IPS-NIHi7 (cell line): ENCODE data around the gene RNASEH2B.
A peak's percentile ranks its signal among the peaks of the same experiment; 100 is the strongest.

Source experiments
- DNase-seq: peaks from one replicate; pipeline ENCODE4 v3.0.0; 2012; ENCODE audit warnings: mixed read lengths; ENCODE audit errors: extremely low spot score

Gene RNASEH2B, protein sequence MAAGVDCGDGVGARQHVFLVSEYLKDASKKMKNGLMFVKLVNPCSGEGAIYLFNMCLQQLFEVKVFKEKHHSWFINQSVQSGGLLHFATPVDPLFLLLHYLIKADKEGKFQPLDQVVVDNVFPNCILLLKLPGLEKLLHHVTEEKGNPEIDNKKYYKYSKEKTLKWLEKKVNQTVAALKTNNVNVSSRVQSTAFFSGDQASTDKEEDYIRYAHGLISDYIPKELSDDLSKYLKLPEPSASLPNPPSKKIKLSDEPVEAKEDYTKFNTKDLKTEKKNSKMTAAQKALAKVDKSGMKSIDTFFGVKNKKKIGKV

DNA sequence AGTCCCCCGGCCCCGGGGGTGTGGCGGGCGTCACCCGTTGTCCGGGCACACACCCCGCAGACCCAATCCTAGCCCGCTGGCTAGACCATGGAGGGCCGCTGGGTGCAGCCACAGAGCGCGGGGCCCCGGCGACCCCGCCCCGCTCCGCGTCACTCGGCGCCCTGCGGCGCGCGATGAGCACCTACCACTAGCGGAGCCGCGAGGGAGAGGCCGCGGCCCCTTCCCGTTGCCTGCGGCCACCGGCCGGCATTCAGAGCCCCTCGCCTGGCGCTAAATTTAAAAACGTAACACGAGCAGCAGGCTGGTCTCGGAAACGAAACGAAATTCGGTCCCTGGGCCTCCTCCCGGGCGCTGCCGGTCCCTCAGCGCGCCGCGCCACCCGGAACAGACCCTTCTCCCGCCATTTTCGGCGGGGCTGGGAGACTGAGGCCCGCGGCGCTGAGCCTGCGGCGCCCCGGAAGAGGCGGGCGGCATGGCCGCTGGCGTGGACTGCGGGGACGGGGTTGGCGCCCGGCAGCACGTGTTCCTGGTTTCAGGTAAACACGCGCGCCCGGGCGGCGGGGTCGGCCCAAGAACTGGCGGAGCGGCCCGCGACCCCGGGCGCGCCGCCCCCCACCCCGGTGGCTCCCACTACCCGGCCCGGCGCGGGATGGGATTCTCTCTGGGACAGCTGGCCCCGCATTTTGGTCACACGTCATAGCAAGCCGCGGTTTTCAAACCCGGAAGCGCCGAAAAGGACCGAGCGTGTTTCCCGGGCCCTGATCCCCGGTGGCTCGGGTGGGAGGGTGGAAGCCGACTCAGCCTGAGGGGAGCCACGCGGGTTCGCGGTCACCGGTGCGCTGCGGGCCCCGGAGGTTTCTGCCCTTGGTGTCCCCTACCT is at the start of gene RNASEH2B:
TSS of gene RNASEH2B (plus strand) at position 187 of the 880 bp plus-strand sequence. CDS start at position 473, 286 bp downstream.
- DNase-seq: peak; percentile 70

DNA sequence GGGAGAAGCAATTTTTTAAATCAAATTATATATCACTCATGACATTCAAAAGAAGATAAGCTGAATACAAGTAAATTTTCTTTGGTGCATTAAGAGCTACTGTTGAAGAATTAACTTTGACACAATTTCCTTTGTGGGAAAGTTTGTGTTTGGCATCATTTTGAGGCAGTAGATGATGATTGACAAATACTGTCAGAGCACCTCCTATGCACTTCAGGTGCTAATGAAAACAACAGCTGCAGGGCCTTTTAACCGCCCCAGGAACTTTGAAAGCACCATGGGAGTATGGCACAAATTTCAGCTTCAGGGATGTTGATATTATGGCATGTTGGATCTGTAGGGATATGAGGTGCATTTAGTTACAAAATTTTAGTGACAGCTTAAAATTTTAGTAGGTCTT is 45.1 kb upstream of the RNASEH2B start:
- DNase-seq: no peak

DNA sequence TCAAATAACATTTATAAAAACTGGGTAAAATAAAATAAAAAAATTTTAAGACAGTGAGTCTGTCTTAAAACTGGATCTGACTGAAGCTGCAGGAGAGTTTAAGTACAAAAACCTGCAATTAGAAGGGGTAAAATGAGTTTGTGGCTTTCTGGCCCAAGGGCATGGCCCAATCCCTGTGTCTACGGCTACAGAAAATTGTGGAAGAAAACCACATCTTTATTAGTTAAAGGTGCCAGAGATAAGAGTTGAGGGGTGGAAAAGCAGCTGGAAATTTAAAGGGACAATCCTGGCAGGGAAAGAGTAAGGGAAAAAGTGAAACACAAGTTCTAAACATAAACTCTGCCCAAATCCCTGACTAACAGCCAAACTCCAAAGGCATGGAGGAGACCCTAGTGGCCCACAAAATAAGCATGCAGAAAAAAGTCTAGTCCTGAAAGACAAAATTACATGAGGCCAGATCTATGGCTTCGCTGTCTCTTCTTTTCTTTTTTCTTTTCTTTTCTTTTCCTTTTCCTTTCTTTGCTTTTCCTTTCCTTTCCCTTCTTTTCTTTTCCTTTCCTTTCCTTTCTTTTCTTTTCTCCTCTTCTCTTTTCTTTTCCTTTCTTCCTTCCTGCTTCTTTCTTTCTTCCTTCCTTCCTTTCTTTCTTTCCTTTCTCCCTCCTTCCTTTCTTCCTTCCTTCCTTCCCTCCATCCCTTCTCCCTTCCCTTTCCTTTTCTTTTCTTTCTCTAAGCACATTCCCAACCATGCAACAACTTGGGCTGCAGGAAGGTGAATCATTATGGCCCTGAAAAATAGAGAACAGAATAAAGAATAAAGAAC is 42.6 kb upstream of the RNASEH2B start:
- no peak for DNase-seq

DNA sequence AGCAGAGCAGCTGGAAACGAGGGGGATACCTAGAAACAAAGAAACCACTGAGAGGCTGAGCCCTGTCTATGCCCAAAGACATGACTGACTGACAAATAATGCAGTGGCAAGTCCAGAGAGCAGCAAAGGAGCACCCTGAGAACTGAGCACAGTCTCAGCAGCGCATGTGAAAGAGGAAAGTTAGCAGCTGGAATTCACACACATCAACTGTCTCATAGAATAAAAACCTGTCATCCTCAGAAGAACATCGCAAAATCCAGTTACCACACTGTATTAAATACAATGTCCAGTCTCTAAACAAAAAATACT is 42.0 kb upstream of the RNASEH2B start:
- no peak for DNase-seq

DNA sequence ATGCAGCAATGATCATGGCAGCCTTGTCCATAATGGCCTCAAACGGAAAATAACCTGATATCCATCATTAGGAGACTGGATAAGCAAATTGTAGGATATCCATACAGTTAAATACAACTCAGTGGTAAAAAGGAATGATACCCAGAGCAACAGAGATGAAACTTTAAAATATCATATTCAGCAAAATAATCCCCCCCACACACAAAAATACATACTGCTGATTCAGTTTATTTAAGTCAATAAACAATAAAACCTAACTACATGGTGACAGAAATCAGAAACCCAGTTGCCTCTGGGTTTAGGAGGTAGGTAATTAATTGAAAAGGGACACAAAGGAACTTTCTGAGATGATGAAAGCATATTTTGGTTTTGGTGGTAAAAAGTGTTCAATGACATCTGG is 38.2 kb upstream of the RNASEH2B start:
- DNase-seq: no peak

DNA sequence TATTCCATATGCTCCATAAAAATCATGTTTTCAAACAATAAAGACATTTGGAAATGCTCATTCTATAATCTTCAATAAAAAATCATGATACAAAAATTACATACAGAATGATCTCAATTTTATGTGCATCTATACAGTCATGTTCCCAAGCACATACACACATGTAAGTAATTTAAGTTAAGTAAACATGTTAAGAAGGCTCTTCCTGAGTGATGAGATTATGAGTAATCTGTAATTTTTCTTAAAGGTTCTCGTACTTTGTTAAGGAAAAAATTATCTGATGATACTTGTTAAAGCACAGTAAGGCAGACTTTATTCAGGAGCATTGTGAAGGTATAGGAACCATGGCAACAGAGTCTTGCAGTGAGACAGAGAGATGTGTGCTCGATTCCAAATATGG is 36.1 kb upstream of the RNASEH2B start:
- DNase-seq: no peak

DNA sequence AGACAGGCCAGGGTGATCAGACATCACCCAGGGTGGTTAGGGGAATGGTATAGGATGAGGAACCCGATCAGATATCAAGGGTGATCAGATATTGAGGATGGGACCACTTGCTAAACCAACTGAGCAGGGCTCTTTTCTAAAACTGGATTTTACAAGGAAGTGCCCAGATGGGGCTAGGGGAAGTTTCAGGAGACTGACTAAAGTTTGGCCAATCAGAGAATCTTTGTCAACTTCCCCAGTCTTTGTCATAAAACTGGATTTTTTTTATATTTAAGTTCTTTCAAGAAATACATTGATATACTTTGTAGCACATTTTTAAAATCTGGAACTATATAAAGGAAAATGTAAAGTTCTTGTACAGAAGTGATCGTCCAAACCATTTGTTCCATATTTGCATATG is 35.6 kb upstream of the RNASEH2B start:
- DNase-seq: no peak

DNA sequence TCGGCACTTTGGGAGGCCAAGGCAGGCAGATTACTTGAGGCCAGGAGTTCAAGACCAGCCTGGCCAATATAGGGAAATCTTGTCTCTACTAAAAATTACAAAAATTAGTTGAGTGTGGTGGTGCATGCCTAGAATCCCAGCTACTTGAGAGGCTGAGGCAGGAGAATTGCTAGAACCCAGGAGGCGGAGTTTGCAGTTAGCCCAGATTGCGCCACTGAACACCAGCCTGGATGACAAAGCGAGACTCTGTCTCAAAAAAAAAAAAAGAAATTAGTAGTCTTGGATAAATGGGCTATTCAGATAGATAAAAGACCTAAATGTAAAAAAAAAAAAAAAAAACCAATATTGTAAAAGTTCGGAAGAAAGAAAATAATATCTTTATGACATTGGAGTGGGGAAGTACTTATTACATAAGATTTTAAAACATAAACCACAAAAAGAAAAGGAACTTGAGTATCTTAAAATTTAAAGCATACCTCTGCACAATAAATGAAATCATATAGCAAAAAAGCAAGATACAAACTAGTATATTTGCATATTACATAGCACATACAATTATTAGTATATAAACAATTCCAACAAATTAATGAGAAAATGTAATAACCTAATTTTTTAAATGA is 26.7 kb upstream of the RNASEH2B start:
- DNase-seq: no peak

DNA sequence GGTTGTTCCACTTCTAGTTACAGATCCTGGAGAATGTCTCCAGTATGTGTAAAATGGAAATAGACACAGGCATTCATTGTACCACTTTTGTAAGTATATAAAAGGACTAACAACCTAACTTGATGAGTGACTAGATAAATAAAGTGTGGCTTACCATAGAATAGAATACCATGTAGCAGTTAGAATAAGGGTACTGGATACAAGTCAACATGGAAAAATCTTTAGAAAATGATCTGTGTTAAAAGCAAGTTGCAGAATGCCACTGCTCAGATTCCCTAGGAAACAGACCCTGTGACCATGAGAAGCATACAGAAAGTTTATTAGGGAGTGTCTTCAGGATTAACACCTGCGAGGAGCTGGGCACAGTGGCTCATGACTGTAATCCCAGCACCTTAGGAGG is 25.9 kb upstream of the RNASEH2B start:
- DNase-seq: no peak

DNA sequence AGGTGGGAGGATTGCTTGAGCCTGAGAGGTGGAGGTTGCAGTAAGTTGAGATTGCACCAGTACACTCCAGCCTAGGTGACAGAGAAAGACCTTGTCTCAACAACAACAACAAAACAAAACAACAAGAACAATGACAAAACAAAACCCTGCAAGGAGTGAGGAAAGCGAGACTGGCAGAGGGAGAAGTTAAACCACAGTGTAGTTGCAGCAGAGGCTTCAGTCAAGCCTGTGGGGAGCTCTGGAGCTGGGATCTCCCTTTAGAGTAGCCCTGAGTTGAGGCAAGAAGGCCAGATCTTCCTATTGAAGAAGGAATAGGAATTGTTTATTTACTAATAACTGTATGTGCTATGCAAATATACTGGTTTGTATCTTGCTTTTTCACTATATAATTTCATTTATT is 25.3 kb upstream of the RNASEH2B start:
- DNase-seq: no peak

DNA sequence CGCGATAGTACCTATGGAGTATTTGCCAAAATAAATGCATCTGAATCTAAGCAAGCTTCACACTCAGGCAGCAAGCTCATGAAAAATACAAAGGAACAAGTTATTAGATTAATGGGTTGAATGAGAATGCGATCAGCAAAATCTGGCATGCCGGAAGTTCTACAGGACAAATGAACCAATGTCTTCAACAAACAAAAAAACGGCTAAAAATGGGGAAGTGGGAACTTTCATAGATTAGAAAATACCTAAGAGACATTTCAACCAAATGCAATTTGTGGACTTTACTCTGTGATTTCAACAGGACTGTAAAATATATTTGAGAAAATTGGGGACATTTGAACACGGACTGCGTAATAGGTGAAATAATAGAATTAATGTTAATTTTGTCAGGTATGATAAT is 22.4 kb upstream of the RNASEH2B start:
- no peak for DNase-seq

DNA sequence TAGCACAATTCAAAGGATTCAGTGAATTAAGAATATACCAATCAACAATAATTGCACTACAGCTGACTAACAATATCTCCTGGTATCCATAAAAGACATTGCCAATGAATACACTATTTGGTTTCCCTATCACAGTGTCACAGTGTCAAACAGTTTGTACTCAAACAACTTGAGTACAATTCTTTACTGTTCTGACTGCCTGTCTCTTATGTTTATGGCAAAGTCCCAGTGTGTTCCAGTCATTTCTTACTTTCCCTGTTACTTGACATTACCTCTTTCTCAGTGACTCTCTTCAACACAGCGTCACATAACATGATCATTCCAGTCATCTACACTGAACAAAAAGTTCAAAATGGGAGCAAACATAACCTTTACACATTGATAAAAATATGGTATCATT is 21.2 kb upstream of the RNASEH2B start:
- no peak for DNase-seq

DNA sequence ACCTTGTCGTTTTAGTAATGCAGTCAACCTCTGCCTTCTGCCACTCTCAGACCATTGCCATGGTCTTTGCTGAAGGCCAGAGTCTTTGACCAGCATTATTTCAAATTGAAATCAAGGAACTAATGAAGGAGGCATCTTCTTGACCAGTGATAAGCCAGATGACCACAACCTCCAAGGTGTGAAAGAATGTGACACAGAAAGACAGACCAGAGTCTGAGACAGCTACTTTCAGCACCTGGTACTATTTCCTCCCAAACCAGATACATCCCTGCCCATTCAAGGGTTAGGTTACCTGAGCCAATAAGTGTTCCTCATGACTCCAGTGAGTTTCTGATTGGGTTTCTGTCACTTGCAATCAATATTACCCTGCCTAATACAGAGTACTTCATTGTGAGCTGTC is 20.3 kb upstream of the RNASEH2B start:
- no peak for DNase-seq

DNA sequence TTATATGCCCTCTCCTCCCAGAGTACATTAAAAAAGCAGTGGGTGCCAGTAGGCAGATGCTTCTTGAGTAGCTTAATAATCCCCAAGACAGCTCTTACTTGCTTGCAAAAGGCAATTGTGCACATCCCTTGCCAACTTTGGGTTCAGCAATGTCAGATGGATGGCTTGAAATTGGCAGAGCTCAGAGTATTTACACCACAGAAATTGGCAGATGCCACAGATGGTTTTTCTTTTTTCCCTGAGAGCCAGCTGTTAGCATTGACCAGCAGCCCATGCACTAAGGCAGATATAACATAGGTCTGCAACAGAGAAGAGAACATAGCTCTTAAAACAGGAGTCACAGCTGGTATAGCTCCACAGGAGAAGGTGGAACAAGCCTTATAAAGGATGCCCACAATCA is 18.4 kb upstream of the RNASEH2B start:
- no peak for DNase-seq

DNA sequence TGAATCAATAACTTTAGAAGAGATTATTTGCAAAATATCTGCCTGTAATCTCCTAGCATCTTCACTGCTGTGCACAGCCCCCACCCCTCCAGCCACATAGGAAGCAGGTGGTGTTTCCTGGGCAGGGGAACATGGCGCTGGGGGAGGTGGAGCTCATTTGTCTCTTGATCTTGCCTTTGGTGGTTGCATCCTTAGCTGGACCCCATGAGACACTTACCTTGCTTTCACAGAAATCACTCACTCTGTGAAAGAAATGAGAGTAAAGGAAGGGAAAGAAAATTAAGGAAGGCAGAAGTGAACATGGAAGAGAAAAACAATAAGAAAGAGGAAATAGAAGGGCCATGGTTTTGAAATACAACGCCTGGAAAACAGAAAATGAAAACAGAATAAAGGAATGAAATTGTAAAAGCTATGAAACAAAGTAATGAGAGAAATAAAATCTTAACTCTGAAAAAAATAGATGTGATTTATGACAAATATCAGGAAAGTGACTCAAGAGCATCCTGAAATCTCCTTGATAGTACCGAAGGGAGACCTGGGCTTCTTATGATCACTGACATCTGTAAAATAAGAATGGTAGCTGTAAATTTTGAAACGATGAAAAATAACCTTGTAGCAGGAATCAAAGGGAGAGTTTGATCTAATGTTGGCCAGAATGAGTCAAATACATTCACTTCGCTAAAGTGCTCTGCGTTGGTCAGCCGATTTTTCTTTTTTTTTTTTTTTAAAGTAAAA is 17.2 kb upstream of the RNASEH2B start:
- DNase-seq: no peak

DNA sequence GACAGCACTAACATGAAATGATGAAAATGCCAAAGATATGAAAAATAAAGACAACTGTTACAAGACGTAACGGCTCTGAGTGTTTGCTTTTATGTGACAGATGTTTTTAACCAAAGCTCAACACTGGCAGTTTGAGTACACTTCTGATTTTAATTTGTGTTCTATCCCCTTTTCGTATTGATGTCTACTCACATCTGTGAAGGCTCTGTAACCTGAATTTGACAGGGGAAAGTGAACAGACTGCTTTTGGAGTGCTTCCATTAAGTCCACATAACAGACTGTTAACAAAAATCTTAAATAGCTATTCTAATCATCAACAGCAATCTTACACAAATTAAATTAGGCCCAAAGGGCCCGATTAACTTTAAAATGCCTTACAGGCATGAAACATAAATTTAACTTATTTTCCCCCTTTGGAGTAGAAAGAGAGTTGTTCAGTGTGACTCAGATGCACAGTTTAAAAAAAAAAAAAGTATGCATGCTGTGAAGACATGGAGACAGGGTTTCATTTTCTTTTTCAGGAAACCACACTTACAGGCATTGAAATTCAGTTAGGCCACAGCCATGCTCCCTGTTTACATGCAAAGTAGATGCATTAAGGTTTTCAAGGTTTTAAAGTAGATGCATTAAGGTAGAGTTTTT is 16.3 kb upstream of the RNASEH2B start:
- DNase-seq: no peak

DNA sequence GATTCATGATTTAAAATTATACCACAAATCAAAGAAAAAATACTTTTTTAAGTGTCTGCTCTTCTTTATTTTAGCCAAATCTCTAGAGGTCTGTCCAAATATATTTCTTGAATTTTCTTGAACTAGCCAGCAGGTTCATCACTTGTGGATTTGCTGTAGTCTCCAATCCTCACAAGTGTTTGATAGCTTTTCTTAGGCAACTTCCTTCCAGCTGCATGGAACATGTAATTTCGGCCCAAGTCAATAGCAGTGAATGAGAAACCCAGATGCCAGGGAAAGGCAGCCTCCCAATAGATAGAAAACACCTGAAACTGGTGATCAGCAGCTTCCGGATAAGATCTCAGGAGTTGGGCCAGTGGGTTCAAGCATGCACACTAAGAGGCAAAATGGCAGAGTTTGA is 15.6 kb upstream of the RNASEH2B start:
- DNase-seq: no peak

DNA sequence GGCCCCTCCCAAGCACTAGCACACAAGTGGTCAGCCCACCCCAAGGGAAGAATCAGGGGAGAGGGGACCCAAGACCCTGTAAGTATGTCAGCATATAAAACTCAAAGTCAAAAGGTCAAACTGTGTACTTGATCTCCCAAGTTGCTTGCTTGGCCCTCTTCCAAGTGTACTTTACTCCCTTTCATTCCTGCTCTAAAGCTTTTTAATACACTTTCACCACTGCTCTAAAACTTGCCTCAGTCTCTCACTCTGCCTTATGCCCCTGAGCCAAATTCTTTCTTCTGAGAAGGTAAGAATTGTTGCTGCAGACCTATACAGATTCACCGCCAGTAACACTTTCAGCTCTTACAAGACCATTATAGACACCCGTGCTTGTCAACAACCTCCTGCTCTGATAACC is 15.1 kb upstream of the RNASEH2B start:
- DNase-seq: no peak

DNA sequence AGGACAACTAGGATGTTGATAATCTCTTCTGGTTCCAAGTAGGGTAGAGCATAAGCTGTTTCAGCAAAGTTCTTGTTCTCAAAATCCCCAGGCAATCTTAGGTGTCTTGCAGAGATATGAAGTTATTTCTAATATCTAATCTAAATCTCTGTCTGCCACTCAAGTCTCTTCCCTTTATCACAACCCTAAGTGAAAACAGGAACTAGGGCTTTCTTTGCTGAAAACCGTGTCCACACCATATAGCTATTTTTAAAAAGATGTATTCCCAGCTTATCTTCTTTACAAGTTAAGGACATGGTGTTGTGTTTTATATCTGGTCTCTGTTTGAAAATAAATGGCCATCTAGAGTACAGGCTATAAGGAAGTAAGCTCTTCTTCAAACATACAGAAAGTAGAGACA is 11.3 kb upstream of the RNASEH2B start:
- no peak for DNase-seq

DNA sequence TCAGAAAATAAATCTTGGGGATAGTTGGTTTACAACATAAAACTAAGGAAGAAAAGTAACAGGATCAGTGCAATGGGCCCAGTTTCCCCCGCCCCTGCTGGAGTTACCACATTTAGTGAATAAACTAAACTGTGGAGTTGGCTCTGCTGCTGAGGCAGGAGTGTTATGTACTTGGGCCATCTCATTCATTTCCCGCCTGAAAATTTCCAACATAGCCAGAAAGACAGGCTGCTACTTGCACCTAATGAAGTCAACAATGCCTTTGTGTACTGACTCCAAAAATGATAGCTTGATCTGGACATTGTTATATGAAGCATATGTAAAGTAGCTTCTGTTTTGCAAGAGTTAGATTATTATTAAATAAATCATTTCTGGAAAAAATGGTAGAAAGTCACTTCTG is 7.9 kb upstream of the RNASEH2B start:
- no peak for DNase-seq

DNA sequence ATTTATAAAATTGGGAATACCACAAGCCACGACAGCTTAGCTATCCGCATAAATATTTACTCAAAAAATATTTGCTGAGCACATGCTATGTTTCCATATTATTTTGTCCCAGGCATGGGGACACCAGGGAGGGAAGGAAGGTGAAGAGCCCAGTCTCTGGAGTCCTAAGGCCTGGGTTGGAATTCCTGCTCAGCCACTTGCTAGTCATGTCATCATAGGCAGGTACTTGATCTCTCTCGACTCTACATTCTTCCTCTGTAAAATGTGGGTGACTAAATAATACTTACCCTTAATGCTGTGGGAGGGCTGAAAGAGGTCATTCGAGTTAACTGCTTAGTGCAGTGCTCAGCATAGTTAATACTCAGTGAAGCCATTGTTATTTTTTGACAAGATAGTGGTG is 4.3 kb upstream of the RNASEH2B start:
- DNase-seq: no peak
